Left lobe of liver (tissue), 2 donors: Measurements from ENCODE around the gene KRT78. TPM values are rescaled to one million over a fixed set of nuclear protein-coding genes. Genes with fewer than 3 reads are reported as not detected.

Source experiments
- ATAC-seq: fragments of 200-7000 bp; cut with Tn5 transposase; one replicate; pipeline ENCODE4 v1.9.1; 2020; ENCODE audit warnings: mild to moderate bottlenecking, moderate library complexity
- DNase-seq: peaks from one replicate; pipeline ENCODE4 v3.0.0-alpha.2; 2020; ENCODE audit warnings: low spot score
- total RNA-seq: library from RNA; stranded (reverse); gene quantifications from one replicate; pipeline ENCODE4 v1.2.1, GENCODE V29; 2021
- donor health status: DM: no; HTN: no; CAD: no; lungs with moderate emphysema.
- donor health status: DM: no; HTN: yes; CAD: no.

The KRT78 gene
- total RNA-seq, 1 donor from 2014 or later: not detected

DNA sequence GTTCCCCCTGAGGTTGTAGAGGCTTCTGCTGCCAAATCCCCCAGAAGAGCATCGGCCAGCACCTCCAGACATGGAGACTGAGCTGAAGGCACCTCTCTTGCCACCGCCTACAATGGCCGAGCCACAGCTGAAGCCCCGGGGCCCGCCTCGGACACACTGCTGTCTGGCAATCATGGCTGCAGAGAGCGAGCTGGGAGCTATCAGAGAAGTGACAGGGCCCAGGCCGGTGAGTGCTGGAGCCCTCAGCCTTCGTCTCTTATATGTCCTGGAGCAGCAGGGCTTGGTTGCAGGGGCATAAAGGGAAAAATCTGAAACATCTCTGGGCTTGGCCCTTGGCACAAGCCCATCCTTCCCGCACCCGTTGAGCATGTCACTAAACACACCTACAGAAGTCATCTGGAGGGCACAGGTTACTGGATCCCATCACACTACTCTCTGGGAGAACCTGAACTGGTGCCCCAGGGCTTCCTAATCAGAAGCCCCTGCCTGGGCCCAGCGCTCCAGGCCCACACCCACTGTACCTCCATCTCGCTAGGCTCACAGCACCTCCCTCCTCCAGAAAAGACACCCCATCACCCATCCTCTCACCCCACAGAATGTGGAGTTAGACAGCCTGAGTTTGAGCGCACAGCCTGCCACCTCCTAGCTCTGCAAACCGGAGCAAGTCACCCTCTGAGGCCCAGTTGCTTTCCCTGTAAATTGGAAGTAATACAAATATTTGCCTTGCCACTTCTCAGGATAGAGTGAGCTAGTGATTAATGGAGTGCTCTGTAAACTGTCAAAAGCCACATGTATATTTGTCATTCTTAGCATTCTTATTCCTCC lies 34.7 kb downstream of the KRT78 start, which contains the start of gene KRT4:
TSS of gene KRT4 (minus strand) at position 232 of the 825 bp plus-strand sequence. CDS start at position 174, 58 bp downstream.
- ATAC-seq: no peak
- no peak for DNase-seq

DNA sequence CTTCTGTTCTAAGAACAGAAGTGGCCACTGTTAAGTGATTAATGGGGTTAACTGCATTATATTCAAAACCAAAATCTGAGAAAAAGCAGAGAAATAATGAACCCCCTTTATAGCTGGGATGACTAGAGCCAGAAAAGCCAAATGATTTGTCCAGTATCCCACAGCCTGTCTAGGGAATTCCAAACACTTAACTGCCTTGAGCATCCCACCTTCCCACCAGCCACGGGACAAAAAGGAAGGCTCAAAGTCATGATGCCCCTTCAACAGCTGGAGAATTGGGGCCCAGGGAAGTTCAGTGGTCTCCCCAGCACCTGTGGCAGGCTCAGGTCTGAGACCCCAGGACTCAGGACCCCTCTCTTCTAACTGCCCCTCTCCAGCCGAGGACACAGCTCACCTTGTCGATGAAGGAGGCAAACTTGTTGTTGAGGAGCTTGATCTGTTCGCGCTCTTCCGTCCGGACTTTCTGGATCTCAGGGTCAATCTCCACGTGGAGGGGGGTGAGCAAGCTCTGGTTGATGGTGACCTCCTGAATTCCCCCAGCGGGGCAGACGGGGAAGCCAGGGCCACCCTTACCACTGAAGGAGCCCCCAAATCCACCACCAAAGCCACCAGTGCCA lies 35.5 kb downstream of the KRT78 start:
- no peak for DNase-seq

DNA sequence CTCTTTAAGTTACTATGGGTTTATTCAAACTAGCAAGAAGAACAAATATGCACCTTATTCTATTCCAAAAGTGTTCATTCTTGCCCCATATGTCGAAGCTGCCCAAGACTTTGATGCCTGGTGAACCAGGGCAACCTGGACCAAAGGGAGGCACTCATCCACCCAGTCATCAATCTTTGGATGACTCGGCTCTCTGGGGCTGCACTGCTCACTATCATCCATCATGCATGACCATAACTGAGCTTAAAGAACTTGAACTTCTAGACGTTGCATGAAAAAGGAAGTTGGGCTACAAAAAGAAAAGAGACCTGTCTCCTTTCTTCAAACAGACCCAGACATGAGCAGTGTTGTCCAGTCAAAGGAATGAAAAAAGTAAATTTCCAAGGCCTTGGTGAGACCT lies 36.0 kb downstream of the KRT78 start:
- ATAC-seq (no peak), DNase-seq (no peak)

More for the DNA sequence above, 35.5 kb downstream of the KRT78 start:
- no peak for ATAC-seq

DNA sequence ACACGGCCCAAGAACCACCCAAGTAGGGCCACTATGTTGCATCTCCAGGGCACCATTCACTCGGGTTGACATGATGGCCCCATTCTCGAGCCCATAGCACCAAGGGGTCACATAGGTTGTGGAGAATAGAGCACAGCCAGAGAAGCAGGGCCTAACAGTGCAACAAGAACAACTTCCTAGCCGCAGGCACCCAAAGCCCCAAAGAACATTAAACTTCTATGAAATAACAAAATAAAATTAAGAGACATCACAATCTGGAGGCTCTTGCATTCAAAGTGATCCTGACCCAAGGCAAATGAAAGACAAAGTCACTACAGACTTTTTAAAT lies 36.8 kb downstream of the KRT78 start:
- DNase-seq: no peak
- ATAC-seq: no peak

DNA sequence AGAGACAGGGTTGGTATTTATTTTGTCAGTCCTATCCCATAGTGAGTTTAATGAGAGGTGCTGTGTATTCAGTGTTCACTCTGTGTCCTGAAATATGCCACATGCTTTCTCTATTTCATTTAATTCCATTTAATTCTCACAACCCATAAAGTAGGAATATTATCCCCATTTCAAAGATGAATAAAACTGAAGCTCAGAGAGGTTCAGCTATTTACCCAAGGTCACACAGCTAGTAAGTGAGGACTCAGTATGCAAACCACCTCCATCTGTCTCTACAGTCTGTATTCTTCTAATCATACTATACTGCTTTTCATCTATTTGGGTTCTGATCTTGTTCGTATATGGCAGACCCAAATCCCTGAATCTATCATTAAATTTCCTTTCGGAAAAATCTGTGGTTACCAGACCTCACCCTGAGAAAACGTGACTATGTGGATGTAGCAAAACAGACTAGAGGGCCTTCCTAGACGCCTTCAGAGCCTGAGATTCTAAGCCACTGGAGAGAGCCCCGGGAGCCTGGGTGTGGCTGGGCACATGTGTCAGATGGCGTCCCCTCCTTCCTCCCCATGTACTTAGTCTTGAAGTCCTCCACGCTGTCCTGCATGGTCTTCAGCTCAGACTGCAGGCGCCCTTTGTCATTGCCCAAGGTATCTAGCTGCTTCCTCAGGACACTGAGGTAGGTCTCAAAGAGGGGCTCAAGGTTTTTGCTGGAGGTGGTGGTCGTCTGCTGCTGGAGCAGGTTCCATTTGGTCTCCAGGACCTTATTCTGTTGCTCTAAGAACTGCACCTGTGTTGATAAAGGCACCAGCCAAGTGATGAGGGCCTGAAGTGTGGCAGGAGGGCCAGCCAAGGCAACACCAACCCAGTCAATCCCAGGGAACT lies 37.4 kb downstream of the KRT78 start:
- ATAC-seq (no peak), DNase-seq (no peak)

DNA sequence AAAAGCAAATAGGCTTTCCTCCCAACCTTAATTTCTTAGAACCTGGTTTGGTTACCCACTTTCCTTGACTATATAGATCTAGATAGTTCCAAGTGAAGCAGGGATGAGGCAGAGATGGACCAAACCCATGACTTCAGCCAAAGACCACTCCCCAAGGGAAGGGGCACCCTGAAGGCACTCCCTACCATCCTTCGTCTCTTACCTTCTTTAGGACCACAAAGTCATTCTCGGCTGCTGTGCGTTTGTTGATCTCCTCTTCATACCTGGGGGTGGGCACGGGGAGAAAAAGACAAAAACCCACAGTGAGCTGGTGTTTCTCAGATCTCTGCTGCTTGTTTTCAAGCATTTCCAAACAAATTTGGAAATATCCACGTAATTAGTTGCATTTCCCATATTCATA lies 38.2 kb downstream of the KRT78 start:
- DNase-seq (no peak), ATAC-seq (no peak)

DNA sequence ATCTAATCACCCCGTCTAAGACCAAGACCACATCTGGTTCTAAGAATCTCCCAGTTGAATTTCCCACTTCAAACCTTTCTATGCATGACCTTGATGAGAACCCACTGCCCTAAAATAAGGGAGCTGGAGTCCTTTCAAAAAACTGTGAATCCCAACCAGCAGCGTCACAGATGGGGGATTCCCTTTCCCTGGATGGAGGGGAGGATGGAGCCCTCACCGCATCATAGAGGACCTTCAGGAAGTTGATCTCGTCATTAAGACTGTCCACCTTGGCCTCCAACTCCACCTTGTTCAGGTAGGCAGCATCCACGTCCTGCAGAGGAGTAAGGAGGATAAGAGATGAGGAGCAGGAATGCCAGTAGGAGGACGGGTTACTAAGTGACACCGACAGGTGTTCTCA lies 39.6 kb downstream of the KRT78 start:
- DNase-seq (no peak), ATAC-seq (no peak)

DNA sequence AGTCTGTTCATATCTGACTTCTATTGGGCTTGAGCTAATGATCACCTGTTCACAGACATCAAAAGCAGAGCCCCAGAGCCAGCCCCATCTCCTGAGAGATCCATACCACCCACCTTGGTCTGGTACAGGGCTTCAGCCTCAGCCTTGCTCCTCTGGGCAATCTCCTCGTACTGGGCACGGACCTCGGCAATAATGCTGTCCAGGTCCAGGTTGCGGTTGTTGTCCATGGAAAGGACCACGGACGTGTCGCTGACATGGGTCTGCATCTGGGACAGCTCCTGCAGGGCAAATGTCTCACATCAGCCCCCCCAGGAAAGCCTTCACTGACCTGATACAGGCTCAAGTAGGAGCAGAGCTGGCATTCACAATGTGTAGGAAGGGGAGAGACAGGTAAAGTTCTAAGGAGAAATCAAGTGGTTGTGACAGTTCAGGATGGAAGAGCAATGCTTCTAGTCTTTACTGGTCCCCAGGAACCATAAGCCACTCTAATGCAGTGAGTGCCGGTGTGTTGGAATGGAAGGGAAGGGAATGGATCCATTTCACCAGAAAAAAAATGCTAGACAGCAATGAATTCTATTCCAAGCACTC lies 40.1 kb downstream of the KRT78 start:
- no peak for ATAC-seq
- no peak for DNase-seq

DNA sequence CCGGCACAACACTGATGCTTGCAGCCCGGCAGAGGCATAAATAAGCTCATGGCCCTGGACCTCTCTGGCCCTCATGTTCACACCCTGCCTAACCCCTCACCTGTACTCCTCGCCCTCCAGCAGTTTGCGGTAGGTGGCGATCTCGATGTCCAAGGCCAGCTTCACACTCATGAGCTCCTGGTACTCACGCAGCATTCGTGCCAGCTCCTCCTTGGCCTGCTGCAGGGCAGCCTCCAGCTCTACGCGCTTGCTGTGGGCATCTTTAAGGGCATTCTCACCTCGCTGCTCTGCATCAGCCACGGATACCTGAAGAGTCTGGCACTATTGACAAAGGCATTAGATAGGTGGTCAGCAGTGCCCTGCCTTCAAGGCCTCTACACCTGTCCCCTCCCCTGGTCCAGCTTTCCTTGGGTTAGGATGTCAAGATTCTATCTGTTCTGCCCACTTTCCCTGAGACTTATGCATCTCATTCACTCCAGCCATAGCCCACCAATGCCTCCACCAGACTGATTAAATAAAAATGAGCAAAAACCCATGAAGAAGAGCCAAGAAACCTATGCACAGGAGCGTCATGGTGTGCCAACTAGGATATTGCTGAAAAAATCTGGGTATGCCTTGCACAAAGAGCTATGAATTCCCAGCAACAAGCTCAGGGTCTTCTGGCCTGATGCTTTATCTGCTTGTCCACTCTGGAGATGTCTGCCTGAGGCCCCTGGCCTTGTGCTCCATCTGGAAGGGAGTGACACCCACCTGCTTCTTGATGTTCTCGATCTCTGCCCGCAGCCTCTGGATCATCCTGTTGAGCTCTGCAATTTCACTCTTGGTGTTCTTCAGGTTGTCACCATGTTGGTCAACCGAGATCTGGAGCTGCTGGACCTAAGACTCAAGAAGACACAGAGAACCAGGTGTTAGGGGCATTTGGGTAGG lies 41.0 kb downstream of the KRT78 start:
- DNase-seq (no peak), ATAC-seq (no peak)

DNA sequence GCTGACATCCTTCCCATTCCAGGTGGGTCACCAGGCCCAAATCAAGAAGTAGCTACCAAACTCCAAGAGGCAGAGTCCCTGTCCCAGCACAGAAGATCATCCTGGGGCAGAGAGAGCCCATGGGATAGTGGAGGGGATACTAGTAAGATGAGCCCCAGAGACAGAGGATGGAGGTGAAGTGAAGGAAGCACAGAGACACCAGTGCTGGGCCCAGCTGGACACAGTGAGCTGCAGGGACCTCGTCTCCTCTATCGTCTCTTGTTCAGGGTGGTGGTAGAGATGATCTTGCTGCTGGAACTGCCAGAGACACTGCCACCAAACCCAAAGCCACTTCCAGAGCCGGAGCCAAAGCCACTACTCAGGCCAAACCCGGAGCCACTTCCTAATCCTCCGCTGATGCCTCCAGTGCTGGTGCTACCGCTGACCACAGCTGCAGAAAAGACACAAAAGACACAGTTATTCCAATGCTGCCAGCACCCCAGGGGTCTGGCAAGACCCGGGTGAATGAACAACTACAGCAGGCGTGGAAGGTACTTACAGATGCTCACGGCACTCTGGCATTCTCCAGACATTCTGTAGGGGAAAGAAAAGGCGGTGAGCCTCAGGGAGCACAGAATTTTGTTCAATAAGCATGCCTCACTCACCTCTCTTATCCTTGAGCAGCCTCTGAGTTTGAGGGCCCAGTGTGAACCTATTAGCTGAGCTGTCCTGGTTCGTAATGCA lies 41.8 kb downstream of the KRT78 start:
- ATAC-seq (no peak), DNase-seq (no peak)

DNA sequence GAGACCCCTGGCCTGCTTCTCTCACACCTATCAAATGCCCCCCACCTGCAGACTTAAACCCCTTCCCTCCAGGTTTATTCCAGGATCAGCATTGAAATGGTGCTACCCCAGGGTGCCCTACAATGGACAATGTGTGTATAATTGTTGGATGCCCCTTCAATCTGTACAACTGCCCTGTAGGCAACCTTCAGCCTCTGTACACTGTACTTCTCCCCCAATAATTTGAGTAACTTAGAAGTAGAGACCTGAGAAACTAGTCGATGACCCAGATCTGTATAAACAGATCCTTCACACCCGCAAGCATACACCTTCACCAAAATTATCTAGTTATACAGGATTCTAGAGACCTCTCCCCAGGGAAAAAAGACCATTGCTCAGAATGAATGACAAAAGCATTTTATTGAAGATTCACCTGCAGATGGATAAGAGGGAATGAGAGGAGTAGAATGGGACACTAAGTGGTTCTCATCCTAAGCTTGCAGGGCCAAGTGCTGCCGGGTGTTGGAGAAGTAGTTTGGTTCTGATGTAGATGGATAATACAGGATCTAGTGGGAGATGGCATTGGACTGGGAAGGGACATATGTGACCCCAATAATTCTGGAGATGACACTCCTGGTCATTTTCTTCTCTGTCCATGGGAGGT lies 42.5 kb downstream of the KRT78 start:
- ATAC-seq (no peak), DNase-seq (no peak)

DNA sequence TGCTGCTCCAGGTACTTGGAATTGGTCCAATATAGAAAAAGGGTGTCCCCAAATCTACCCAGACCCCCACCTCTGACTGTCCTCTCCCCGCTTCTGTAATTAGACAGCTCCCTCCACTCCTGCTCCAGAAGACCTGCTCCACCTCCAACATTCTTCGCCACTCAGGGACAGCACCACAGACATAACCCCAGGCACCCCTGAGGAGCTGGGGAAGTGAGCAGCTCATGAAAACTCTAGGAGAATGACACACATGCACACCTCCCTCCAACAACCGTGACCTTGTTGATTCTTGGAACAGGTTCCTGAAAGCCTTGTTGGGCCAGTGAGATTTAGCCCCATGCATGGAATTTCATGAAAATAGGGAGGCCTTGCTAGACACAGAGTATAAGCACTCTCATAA lies 43.1 kb downstream of the KRT78 start:
- ATAC-seq: no peak
- DNase-seq: no peak

DNA sequence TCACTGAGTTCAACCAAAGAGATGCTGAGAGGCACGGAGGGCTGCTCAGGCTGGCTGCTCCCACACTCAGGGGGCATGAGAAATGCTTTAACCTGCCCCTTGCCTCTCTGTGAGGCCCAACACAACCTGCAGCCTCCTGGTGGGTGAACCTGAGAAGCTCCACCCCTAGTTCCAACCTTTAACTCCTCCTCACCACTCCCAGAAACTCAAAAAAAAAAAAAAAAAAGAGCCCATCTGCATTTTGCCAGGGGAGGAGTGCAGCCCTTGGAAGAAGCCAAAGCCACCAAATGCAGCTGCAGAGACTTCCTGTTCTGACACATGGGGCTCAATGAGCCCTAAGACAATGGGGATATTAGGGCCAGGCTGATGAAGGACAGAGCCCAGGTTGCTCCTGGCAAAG lies 43.8 kb downstream of the KRT78 start:
- no peak for DNase-seq

DNA sequence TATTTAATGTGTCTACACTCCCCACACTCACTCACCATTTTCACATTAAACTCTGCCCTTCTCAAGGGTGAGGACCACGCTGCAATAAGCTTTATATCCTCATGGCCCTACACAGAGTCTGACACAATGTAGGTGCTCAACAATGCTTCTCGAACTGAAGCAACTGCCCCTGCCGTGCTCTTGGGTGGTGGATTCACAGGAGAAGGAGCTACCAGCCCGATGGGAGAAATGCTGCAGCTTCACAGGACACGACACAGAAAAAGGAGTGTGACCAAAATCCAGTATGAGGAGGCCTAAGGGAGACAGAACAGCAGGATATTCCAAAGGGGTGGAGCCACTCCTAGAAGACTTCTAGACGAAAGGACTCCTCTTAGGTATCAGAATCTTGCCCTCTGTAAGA lies 46.4 kb downstream of the KRT78 start:
- ATAC-seq: no peak

More for the DNA sequence above, 43.8 kb downstream of the KRT78 start:
- no peak for ATAC-seq

DNA sequence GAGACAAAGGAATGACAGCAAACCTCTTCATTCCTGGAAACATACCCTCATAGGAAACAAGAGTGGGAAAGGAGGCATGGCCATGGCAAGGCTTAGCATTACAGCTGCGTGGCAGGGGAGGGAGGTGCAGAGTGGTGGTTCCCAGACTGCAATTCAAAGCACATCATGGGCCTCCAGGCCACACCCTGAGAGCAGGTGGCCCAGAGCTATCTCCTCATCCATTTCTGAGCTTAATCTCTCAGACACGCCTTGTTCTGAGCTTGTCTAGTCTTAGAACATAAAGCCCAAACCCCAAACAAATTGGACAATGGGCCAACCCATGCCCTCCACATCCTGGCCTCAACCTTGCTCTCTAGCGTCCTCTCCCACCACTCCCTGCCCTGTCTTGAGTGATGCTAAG lies 47.0 kb downstream of the KRT78 start:
- DNase-seq (no peak), ATAC-seq (no peak)

More for the DNA sequence above, 46.4 kb downstream of the KRT78 start:
- DNase-seq: no peak

DNA sequence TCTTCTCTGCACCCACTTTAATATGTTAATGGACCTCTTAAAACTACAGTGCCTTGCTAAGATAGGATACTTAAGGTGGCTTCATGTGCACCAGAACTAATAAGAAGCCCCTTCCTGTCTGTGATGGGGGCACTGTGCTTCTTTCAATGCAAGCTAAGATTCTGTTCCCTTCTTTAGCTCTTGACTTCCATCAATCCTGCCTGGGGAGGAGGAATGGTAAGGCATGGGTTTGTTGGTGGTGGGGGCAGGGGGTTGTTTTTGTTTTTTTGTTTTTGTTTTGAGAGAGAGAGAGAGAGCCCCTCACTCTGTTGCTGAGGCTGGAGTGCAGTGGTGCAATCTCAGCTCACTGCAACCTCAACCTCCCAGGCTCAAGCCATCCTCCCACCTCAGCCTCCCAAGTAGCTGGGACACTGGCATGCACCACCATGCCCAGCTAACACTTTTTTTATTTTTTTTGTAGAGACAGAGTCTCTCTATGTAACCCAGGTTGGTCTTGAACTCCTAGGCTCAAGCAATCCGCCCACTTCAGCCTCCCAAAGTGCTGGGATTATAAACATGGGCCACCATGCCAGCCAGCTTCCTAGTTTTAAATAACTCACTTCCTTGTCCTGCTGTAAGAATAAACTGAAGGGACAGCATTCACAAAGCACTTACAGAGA lies 48.4 kb downstream of the KRT78 start:
- DNase-seq: no peak
- no peak for ATAC-seq

DNA sequence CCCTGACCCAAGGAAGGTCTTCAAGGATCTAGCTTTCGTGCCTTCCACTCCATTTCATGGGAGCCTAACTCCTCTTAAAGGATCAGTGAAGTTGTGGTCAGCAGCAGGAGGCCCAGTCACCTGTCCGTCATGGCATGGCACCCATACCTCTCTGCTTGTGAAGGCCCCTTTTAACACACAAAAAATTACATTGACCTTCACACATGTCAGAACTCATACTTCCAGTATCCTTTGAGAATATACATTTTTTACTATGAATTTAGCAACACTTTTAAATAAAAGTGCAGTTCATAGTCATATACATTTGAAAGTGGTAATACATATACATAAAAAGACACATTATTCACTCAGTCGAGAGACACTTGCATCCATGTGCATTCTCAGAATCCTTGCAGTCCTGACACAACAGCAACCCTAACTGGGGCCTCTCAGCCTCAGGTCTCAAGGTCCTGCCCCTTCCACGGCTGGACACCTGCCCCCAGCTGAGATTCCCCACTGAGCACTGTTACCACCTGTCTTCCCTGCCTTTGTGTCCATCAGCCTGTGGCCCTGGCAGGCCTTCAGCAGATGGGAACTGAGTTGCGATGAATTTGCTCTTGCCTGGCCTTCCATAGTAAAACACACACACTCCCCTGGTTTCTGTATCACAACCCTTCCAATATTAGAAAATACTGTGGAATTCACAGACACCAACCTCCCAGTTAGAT lies 49.1 kb downstream of the KRT78 start:
- DNase-seq (no peak), ATAC-seq (no peak)
